GM12801 (cell line): ENCODE results near the gene C1orf53.

Experiments used
- TF ChIP-seq, protein P1 (sequence below): IDR thresholded peaks from one replicate; pipeline ENCODE4 v1.5.1; 2011; ENCODE audit warnings: control low read depth; ENCODE audit not compliant: insufficient read length; ENCODE audit errors: extremely low read depth

The C1orf53 gene

DNA sequence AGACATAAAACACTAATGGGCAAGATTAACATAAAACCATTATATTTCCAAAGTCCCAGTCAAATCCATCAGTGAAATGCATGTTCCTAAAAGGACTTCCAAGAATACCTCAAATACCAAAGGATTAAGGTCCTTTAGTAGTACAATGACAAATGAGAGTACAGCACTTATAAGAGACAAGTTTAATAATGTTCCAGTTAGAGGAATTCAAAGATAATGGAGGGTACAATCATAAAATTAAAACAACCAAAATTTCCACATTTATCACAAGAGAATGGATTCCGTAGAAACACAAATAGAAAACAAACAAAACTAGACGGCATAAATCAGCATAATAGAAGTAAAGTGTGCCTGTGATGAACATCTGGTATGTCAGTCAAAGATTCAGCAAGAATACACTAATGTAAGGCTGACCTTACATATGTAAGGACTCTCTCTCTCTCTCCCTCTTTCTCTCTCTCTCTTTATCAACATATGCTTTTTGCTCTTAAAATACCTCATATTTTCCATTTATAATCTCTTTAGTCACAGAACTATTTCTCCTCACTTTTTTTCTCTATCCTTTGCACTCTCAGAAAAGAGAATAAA is 32.8 kb upstream of the C1orf53 start:
- TF ChIP-seq, protein P1, sequence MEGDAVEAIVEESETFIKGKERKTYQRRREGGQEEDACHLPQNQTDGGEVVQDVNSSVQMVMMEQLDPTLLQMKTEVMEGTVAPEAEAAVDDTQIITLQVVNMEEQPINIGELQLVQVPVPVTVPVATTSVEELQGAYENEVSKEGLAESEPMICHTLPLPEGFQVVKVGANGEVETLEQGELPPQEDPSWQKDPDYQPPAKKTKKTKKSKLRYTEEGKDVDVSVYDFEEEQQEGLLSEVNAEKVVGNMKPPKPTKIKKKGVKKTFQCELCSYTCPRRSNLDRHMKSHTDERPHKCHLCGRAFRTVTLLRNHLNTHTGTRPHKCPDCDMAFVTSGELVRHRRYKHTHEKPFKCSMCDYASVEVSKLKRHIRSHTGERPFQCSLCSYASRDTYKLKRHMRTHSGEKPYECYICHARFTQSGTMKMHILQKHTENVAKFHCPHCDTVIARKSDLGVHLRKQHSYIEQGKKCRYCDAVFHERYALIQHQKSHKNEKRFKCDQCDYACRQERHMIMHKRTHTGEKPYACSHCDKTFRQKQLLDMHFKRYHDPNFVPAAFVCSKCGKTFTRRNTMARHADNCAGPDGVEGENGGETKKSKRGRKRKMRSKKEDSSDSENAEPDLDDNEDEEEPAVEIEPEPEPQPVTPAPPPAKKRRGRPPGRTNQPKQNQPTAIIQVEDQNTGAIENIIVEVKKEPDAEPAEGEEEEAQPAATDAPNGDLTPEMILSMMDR: no peak

DNA sequence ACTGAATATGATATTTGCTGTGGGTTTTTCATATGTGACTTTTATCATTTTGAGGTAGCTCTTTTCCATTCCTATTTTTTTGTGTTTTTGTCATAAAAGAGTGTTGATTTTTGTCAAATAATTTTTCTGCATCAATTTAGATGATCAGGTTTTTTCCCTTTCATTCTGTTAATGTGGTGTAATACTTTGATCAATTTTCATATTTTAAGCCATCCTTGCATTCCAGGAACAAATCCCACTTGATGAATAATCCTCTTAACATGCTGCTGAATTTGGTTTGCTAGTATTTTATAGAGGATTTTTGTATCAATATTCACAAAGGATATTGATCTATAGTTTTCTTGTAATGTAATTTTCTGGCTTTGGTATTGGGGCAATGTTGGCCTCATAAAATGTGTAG is 25.5 kb upstream of the C1orf53 start:
- TF ChIP-seq, protein P1: no peak

DNA sequence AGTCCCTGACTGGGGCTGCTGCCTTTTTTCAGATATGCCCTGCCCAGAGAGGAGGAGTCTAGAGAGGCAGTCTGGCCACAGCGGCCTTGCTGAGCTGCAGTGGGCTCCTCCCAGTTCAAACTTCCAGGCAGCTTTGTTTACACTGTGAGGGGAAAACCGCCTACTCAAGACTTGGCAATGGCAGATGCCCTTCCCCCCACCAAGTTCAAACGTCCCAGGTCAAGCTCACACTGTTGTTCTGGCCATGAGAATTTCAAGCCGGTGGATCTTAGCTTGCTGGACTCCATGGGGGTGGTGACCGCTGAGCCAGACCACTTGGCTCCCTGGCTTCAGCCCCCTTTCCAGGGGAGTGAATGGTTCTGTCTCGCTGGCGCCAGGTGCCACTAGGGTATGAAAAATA is 18.3 kb upstream of the C1orf53 start:
- TF ChIP-seq, protein P1: no peak

DNA sequence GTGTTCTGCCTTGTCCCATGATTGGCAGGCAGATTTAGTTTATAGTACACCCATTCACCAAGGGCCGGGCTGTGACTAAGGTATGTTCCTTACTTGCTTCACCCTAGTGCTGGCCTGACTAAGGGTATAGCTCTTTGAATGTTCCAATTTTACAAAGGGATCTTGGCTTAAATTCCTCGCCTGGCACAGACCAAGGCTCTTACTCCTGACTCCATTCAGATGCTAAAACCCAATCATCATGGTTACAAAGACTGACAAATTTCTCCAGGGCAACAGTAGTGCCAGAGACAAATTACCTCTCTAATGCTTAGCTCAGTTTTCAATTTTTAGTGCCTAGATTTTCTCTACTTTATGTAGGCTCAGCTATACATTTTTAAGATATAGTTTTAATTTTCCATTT is 11.5 kb upstream of the C1orf53 start:
- TF ChIP-seq, protein P1: no peak

DNA sequence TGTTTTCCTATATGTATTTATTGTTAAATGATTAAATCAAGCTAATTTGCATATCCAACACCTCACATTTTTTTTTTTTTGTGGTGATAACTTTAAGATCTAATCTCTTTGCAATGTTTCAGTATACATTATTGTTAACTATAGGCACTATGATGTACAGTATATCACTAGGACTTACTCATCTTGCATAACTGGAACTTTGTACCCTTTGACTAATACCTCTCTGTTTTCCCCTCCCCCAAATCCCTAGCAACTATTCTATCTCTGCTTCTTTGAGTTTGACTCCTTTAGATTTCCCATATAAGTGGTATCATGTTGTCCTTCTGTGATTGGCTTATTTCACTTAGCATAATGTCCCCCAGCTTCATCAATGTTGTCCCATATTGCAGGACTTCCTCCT is 9.7 kb upstream of the C1orf53 start:
- TF ChIP-seq, protein P1: no peak

DNA sequence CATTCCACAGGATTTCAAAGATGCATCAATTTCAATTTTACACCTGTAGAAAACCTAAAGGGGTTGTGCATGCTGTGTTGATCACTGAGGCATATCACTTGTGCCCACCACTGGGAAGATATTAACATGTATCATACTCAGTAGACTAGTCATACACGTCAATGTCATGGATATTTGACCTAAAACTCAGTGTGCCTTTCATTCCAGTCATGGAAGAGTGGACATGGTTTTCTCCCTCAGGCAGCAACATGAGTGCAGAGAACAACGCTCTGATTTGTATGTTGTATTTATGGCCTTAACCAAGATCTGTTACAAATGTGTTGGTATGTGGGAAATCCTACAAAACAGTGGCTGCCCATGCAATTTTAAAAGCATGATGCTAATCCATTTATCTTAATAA is 6.1 kb upstream of the C1orf53 start:
- TF ChIP-seq, protein P1: no peak

DNA sequence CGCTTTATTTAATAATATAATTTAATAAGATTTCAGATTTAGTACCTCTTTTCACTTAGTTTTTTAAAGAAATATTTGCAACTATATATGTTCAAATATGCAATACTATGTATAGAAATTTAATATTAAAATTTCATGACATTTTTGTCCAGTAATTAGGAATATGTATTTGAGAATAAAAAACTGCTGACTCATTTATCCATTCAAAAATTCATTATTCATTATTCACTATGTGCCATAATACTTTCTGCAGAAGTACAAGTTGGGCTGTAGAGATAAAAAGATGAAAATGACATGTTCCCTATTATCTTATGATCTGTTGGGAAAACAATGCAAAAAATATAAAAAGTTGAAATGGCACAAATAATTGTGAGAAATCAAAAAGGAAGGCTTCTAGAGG is 3.4 kb upstream of the C1orf53 start:
- TF ChIP-seq, protein P1: no peak

DNA sequence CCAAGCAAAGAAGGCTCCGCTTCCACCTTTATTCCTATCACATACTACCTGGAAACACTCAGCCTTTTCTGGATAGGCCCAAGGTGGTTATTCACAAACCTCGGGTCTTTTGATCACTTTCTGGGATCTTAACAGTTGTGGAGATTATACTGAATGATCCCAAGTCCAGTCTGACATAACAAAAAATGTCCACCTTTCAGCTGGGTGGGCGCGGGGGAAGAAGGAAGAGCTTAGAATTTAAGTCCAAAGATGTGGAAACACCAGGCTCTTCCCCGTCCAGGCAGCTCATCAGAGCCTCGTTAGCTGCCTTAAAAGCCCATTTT is 338 bp upstream of the C1orf53 start:
- TF ChIP-seq, protein P1: no peak
